Measurements from ENCODE around the gene TFRC.
"Not testable (repeated sequence)": the region's sequence is repeated elsewhere in the genome, so short reads cannot be mapped to it uniquely, and the experiment has no call there.

Gene TFRC

DNA sequence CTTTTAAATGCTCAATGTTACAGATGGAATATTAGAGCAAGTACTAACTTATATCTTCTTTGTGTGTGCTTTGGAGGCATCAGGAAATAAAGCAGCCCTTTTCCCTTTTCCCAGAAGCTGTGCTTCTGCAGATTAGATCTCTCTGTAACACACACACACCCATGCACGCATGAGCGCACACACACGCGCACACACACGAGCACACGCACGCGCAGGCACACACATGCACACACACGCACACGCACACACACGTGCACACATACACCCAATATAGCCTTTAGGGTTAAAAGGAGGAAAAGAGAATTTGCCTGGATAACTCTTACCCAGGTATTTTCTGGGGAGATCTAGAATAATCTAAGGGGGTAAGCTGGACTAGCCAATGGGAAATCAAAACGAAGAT lies 56.9 kb downstream of the TFRC start:
- Histone ChIP-seq H2AFZ (no peak overlapping the region), H3K79me2 (no peaks in the 10 kb centered on the region), H3K27ac (no peak overlapping the region), H3K27me3 (ENCODE audit: control insufficient read depth, insufficient read depth, low read length) (no peaks in the 10 kb centered on the region), H3K4me1 (no peaks in the 10 kb centered on the region), H3K4me3 (ENCODE audit: low read depth, low read length) (no peak overlapping the region), H3K9me3 (ENCODE audit: control insufficient read depth, low read length) (no peaks in the 10 kb centered on the region), H3K9ac (no peak overlapping the region), H3K36me3 (ENCODE audit: control insufficient read depth, insufficient read depth, low read length) (no peaks in the 10 kb centered on the region), H3K4me2 (ENCODE audit: low read length) (no peak overlapping the region)
- TF ChIP-seq, protein P1, sequence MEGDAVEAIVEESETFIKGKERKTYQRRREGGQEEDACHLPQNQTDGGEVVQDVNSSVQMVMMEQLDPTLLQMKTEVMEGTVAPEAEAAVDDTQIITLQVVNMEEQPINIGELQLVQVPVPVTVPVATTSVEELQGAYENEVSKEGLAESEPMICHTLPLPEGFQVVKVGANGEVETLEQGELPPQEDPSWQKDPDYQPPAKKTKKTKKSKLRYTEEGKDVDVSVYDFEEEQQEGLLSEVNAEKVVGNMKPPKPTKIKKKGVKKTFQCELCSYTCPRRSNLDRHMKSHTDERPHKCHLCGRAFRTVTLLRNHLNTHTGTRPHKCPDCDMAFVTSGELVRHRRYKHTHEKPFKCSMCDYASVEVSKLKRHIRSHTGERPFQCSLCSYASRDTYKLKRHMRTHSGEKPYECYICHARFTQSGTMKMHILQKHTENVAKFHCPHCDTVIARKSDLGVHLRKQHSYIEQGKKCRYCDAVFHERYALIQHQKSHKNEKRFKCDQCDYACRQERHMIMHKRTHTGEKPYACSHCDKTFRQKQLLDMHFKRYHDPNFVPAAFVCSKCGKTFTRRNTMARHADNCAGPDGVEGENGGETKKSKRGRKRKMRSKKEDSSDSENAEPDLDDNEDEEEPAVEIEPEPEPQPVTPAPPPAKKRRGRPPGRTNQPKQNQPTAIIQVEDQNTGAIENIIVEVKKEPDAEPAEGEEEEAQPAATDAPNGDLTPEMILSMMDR (IDR thresholded peaks at IDR 0.05): no peak

DNA sequence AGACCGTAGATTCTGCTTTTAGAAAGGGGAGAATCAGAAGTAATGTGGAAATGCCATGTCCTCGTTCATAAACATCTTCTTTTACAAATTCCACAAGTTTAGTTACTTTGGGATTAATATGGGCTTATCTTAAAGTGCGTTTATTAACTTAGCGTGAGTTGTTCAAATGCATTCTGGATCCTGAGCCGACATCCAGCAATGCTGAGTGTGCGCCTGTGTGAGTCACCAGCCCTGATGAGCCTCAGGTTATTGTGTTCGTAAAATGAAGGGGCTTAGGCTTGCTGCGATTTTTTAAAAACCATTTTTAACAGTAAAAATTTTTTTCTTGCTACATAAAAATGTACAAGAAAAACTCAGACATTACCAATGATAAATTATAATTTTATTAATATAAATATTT lies 57.9 kb downstream of the TFRC start:
- no peaks in the 10 kb centered on the region for H3K27me3 ChIP-seq (ENCODE audit: control insufficient read depth, insufficient read depth, low read length)
- no peak overlapping the region for H2AFZ ChIP-seq
- TF ChIP-seq, protein P1 (IDR thresholded peaks at IDR 0.05): no peak
- no peak overlapping the region for H3K4me3 ChIP-seq (ENCODE audit: low read depth, low read length)
- no peak overlapping the region for H3K27ac ChIP-seq
- no peaks in the 10 kb centered on the region for H3K9me3 ChIP-seq (ENCODE audit: control insufficient read depth, low read length)
- no peaks in the 10 kb centered on the region for H3K79me2 ChIP-seq
- no peaks in the 10 kb centered on the region for H3K4me1 ChIP-seq
- H3K36me3 ChIP-seq (ENCODE audit: control insufficient read depth, insufficient read depth, low read length): no peaks in the 10 kb centered on the region
- no peak overlapping the region for H3K4me2 ChIP-seq (ENCODE audit: low read length)
- H3K9ac ChIP-seq: no peak overlapping the region

DNA sequence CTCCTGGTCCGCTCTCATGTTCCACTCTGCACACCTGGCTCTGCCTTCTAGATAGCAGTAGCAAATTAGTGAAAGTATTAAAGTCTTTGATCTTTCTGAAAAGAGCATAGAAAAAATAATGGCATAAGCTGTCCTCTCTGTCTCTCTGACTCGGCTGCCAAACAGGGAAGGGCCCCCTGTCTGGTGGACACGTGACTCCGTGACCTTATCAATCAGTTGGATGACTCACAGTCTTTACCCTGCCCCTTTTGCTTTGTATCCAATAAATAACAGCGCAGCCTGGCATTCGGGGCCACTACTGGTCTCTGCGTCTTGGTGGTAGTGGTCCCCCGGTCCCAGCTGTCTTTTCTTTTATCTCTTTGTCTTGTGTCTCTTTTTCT lies 59.4 kb downstream of the TFRC start:
- H3K9me3 ChIP-seq (ENCODE audit: control insufficient read depth, low read length); H3K4me1 ChIP-seq; H3K4me3 ChIP-seq (ENCODE audit: low read depth, low read length); H3K9ac ChIP-seq; H2AFZ ChIP-seq; H3K27me3 ChIP-seq (ENCODE audit: control insufficient read depth, insufficient read depth, low read length); H3K27ac ChIP-seq; H3K36me3 ChIP-seq (ENCODE audit: control insufficient read depth, insufficient read depth, low read length); H3K4me2 ChIP-seq (ENCODE audit: low read length); H3K79me2 ChIP-seq: not testable (repeated sequence)

DNA sequence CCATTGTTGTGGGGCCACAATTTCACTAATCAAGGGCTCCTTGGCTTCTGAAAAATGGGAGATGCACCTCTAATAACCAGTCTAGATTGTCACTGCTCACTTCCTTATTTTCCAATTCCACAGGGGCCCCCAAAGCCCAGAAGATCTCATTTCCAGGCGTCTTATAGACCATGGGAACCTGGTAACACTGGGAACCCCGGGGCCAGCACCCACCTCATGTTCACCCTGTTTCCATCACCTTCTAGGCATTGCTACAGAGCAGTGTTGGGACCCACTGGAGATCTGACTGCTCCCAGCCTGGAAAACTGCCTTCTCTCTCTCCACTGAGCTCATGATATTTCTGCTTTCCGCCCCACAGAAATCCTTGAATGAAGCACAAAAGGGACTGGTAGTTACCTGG lies 61.5 kb downstream of the TFRC start:
- Histone ChIP-seq H3K9ac (no peak overlapping the region), H3K79me2 (no peaks in the 10 kb centered on the region), H3K27ac (no peak overlapping the region), H3K27me3 (ENCODE audit: control insufficient read depth, insufficient read depth, low read length) (no peaks in the 10 kb centered on the region), H3K36me3 (ENCODE audit: control insufficient read depth, insufficient read depth, low read length) (no peaks in the 10 kb centered on the region), H3K4me2 (ENCODE audit: low read length) (no peak overlapping the region), H2AFZ (no peak overlapping the region), H3K4me1 (no peaks in the 10 kb centered on the region), H3K9me3 (ENCODE audit: control insufficient read depth, low read length) (no peaks in the 10 kb centered on the region), H3K4me3 (ENCODE audit: low read depth, low read length) (no peak overlapping the region)
- TF ChIP-seq, protein P1 (IDR thresholded peaks at IDR 0.05): no peak

DNA sequence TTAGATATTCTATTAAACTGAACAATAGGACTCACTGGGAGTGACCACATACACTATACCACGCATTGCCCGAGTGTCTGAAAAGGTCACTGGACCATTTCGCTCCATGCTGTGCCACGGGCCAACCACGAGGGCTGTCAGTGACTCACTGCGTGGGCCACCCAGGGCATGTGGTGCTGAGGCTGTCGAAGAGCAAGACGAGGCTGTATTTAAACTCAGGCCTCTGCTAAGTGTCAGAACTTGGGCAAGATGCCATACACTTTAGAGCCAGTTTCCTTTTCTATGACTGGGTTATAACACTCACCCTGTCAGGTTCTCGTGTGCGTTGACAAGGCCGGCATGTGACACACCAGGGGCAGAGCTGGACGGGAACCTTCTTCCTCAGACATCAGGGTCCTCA lies 62.3 kb downstream of the TFRC start:
- not testable (repeated sequence) for H3K79me2 ChIP-seq; H3K9me3 ChIP-seq (ENCODE audit: control insufficient read depth, low read length); H3K9ac ChIP-seq; H3K4me3 ChIP-seq (ENCODE audit: low read depth, low read length); H3K4me2 ChIP-seq (ENCODE audit: low read length); H3K36me3 ChIP-seq (ENCODE audit: control insufficient read depth, insufficient read depth, low read length); H2AFZ ChIP-seq; H3K27ac ChIP-seq; H3K4me1 ChIP-seq; H3K27me3 ChIP-seq (ENCODE audit: control insufficient read depth, insufficient read depth, low read length)

DNA sequence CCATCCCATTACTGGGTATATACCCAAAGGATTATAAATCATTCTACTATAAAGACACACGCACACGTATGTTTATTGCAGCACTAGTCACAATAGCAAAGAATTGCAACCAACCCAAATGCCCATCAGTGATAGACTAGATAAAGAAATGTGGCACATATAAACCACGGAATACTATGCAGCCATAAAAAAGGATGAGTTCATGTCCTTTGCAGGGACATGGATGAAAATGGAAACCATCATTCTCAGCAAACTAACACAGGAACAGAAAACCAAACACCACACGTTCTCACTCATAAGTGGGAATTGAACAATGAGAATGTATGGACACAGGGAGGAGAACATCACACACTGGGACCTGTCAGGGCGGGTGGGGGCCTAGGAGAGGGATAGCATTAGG lies 63.7 kb downstream of the TFRC start:
- H3K9me3 ChIP-seq (ENCODE audit: control insufficient read depth, low read length); H3K4me3 ChIP-seq (ENCODE audit: low read depth, low read length); H3K9ac ChIP-seq; H3K4me1 ChIP-seq; H3K36me3 ChIP-seq (ENCODE audit: control insufficient read depth, insufficient read depth, low read length); H3K79me2 ChIP-seq; H3K4me2 ChIP-seq (ENCODE audit: low read length); H3K27me3 ChIP-seq (ENCODE audit: control insufficient read depth, insufficient read depth, low read length); H3K27ac ChIP-seq; H2AFZ ChIP-seq: not testable (repeated sequence)

Measured in parathyroid adenoma (tissue), 2 donors.